Thyroid gland (tissue), 4 donors: ENCODE data around the gene KIF21A.

ENCODE experiments used
- POLR2A ChIP-seq, 2 donors: fragments of 450-650 bp; IDR thresholded peaks; one replicate each; pipeline ENCODE4 v1.6.1; 2017; ENCODE audit warnings: antibody characterized with exemption in 2 of 2, mild to moderate bottlenecking in 2 of 2, moderate library complexity in 1 of 2
- TF ChIP-seq, protein P1 (sequence below), 6 experiments: fragments of 200-600 bp in 3 of 6; fragments of 450-650 bp in 3 of 6; sonication (generic) in 3 of 6; IDR thresholded peaks; one replicate each; pipeline ENCODE4 v1.5.1; 2016 to 2019; ENCODE audit warnings: antibody characterized with exemption in 6 of 6, mild to moderate bottlenecking in 2 of 6, inconsistent platforms in 1 of 6, moderate library complexity in 1 of 6

DNA sequence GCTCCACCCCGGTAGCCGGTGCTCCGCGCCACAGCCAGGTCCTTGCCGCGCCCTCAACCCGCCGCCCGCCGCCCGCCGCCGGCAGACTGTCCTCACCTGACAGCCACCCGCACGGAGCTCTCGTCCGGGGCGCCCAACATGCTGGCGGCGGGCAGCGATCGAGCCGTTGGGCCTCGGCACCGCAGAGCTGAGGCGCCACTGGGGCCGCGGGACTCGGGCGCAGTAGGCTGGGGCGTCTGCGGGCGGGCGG is 164 bp downstream of the KIF21A start:
- peak in 1 of 2 donors; percentile 61 for TF ChIP-seq POLR2A (IDR thresholded peaks at IDR 0.05)
- TF ChIP-seq, protein P1, sequence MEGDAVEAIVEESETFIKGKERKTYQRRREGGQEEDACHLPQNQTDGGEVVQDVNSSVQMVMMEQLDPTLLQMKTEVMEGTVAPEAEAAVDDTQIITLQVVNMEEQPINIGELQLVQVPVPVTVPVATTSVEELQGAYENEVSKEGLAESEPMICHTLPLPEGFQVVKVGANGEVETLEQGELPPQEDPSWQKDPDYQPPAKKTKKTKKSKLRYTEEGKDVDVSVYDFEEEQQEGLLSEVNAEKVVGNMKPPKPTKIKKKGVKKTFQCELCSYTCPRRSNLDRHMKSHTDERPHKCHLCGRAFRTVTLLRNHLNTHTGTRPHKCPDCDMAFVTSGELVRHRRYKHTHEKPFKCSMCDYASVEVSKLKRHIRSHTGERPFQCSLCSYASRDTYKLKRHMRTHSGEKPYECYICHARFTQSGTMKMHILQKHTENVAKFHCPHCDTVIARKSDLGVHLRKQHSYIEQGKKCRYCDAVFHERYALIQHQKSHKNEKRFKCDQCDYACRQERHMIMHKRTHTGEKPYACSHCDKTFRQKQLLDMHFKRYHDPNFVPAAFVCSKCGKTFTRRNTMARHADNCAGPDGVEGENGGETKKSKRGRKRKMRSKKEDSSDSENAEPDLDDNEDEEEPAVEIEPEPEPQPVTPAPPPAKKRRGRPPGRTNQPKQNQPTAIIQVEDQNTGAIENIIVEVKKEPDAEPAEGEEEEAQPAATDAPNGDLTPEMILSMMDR (IDR thresholded peaks at IDR 0.05): no peak
